SH-SY5Y (cell line): ENCODE data around the gene PADI1.

Source experiments
- GATA2 ChIP-seq: IDR thresholded peaks from 2 replicates; pipeline ENCODE4 v1.6.1; 2011; ENCODE audit warnings: mild to moderate bottlenecking, low read depth, low read length
- GATA3 ChIP-seq: IDR thresholded peaks from 2 replicates; pipeline ENCODE4 v1.6.1; 2011; ENCODE audit warnings: low read depth, mild to moderate bottlenecking, low read length, moderate library complexity

PADI1 gene

DNA sequence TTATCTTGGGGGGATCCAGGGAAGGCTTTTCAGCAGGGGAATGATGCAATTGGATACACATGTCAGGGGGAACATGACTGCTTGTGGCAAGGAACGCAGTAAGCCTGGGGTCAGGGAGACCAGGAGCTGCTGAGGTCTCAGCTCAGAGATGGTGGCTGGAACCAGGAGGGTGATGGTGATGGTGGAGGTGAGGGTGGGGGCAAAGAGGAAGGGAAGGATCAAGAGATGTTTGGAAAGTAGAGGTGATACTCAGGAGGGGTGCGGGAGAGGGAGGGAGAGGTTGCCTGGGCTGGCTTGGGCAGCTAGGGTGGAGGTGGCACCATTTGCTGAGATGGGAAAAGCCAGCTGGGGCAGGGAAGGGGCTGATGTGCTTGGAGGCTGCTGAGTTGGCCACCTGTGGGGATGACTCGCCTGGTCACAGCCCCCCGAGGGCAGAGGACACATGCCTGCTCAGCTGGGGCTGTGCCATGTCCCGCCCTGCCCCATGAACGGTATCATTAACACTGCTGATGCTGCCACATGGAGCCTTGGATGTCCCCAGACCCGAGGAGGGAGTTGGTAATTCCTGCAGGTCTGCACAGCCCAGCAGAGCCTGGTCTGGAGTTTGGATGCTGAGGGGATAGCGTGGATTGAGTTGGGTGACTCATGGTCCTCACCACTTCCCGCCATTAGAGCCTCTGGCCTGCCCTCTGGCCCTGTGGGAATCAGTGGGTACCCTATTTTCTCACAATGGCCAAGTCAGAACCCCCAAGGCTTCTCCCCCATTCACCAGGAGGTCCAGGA, 6.3 kb upstream of the PADI1 start:
- no peak for TF ChIP-seq GATA2
- TF ChIP-seq GATA3, result no peak

DNA sequence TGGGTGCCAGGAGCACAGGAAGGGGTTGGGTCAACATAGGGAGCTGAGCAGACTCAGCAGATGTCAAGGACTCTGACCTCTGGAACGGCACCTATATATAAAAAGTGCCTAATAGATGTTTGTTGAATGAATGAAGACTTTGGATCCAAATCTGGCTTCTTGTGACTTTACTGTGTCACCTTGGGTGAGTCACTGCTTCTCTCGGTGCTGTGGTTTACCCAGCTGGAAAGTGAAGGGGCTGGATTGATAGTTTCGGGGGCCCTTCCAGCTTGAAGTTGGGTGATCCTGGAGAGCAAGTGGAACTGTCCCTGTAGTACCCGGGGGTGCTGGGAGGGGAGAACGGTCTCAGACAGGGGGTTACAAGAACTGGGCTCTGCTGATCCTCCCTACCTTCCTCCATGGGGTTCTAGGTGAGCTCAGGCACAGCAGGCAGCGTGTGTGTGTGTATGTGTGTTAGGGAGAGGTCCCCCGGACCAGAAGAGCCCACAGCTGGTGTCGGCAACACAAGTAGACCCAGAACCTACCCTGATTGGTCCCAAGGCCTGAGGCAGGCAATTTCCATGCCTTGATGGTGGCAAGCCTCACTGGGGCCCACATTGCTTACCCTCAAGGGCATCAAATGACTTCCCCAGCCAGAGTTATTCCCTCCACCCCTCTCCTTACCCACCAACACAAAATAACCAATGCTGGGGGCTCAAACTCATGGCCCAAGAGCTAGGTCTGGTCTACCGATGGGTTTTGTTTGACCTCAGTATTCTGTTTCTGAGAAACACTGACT, 5.5 kb upstream of the PADI1 start:
- TF ChIP-seq GATA2 (no peak), GATA3 (no peak)

DNA sequence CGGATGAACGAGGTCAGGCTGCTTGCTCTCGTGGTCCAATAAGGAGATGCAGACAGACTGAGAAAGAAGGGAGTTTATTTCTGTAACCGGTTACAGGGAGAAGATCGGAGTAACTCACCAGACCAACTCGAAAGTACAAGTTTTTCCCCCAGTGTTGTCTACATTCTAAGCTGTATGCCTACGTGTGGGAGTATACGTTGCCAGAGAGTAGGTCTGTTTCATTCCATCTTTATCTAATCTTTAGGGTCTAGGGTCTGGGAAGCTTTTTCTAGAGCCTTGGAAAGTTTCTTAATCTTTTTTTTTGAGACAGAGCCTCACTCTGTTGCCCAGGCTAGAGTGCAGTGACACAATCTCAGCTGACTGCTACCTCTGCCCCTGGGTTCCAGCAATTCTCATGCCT, 4.7 kb upstream of the PADI1 start:
- TF ChIP-seq GATA2, result no peak

DNA sequence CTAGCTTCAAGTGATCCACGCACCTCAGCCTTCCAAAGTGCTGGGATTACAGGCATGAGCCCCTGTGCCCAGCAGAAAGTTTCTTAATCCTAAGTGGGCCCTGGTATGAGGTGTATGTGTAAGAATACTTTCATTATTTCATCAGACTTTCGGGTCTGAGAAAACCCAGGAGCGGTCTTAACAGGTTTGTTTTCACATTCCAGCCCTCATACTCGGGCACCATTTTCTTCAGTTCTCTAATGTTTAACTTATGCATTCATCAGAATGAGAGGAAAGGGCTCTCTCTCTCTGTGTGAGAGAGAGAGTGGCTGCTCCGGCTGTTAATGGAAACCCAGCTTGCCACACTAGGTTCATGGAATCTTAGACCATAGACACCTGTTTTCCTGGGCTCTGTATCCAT, 4.2 kb upstream of the PADI1 start:
- no peak for TF ChIP-seq GATA3
- no peak for TF ChIP-seq GATA2

DNA sequence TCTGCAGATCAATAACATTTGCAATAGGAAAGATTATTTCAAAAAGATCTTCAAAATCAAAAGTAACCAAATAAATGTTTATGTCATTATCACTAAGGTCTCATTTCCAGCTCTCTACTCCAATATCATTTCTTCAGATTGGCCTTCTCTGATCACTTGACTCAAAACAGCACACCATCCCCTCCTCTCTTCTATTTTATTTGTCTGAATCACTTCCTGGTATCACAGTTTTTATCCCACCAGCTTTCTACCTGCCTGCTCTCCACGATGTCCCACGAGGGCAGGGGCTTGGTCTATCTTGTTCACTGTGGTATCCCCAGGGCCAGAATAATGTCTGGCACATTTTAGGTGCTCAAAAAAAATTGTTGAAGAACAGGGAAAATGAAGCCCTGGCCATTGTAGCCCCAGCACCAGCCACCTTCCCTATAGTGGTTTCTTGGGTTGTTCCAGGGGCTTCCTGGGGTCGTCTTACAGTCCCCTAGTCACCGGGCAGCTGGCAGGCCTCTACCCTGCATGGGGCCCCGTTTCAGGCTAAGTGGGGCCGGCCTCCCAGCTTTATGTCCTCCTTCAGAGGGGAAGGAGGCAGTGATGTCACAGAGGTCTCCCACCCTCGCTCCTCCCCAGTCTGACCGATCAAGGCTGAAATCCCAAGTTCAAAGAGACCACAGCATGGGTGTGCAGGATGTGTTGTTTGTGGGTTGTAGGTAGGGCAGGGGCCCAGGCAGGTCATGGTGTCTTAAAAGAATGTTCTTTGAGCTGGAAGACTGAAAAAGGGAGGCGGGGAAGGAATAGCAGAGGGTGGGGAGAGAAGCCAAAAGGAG, 3.5 kb upstream of the PADI1 start:
- TF ChIP-seq GATA3, result no peak
- no peak for TF ChIP-seq GATA2

DNA sequence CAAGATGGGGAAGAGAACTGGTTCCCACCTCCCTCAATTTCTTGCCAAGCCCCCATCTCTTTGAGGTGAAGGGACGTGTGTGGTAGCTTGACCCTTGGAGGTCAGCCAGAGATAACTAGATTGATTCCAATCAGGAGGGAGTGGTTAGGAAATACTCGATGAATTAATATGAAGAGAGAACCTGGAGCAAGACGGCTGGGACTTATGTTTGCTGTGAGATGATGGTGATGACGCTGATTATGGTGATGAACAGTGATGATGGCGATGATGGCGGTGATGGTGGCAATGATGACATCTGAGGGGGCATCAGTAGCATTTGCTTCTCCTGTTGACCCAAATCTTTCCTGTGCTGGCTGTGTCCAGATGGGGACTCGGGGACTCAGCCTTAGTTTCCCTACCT, 724 bp downstream of the PADI1 start:
- TF ChIP-seq GATA2, result no peak
- TF ChIP-seq GATA3, result no peak

DNA sequence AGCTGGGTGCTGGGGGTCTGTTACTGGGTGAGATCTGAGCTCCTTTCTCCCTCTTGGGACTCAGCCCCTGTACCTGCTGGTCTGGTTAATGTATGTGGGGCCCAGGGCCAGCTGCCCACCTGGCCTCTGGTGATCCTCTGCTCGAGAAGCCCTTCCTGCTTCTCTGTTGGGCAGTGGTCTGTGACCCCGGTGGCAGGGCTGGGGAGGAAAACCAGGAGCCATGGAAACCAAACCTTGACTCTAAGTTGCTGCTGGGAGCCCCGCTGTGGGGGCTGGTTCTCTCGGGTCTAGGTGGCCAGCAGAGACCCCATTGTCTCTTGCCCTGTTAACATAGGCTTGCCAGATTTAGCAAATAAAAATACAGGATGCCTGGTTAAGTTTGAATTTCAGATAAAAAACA, 1.3 kb downstream of the PADI1 start:
- no peak for TF ChIP-seq GATA3
- TF ChIP-seq GATA2, result no peak

DNA sequence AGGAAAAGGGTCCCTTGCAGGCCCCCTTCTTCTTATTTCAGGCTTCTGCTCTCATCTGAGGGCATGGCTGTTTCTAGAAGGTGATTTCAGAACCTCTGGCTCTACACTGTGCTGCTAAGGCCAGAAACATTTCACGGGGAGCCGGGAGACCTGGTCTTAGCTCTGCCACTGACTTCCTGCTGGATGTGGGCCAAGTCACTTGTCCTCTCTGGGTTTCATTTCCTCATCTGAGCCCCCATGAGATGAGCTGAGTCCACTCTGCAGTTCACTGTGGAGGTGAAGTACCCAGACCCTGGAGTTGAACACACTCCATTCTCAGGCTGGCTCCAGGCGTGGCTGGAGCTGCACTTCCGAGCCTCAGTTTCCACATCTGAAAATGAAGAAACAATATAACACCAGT, 2.1 kb downstream of the PADI1 start:
- TF ChIP-seq GATA3 (no peak), GATA2 (no peak)

DNA sequence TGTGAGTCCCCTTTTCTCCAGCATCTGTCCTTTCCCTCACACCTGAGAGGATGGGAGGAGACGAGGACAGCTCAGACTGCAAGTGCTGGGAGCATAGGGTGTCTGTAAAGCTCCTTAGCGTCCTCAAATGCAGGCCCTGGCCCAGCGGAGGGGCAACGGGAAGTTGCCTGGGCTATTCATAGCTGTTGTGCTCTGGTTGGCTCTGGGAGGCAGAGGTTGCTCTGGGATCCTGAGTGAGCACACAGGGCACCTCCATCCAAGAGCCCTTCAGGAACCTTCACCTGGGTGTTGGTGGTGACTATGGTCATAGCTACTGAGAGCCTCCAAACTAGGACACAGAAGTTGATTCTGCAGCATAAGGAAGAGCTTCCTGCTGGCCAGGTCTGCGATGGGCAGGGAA, 2.6 kb downstream of the PADI1 start:
- no peak for TF ChIP-seq GATA3
- TF ChIP-seq GATA2, result no peak

DNA sequence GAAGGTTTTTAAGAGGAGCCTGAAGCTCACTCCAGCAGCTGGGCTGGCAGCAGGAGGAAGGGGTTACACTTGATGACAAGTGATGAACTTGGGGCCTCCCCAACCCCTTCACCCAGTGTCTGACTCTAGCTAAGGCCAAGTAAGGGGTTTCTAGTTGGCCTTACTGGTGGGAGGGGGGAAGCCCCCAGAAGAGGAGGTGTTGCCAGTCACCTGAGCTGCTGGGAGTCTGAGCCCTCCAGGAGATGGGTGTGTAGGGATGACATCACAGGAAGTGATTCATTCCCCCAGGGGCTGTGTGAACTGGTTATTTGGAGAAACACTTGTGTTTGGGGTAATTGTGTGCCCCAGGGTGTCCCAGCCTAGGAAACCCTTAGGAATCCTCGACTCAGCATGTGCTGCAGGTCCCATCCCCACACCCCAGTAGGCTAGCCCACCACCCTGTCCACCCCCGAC, 3.1 kb downstream of the PADI1 start:
- TF ChIP-seq GATA3, result no peak
- no peak for TF ChIP-seq GATA2

DNA sequence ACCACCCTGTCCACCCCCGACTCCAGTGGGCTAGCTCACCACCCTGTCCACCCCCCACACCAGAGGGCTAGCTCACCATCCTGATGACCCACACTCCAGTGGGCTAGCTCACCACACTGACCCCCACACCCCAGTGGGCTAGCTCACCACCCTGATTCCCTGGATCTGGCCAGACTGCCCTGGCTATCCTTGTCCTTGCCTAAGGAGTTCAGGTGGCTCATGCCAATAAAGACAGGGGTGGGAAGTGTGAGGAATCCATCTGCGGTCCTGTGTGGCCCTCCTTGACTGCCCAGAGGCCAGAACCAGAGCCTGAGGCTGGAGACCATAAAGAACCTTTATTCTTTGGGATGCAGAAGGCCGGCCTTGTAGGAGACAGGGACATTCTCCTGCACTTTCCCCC, 3.6 kb downstream of the PADI1 start:
- TF ChIP-seq GATA2 (no peak), GATA3 (no peak)

DNA sequence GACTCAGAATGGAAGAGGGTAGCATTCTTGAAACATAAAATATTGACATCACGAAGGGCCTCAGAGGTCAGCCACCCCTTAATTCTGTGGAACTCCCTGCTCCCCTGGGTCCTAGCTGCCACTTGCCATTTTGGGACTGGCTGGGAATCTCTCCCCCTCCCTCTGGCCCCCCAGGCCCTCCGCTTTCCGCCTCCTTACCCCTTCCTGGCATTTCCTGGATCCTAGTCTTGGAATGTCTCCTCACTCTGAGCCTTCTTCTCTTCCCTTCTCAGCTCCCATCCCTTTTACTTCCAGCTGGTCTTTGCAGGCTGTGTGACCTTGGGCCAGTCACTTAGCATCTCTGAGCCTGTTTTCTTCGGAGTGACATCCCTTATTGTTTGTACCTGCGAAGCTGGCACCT, 4.5 kb downstream of the PADI1 start:
- TF ChIP-seq GATA3, result no peak

DNA sequence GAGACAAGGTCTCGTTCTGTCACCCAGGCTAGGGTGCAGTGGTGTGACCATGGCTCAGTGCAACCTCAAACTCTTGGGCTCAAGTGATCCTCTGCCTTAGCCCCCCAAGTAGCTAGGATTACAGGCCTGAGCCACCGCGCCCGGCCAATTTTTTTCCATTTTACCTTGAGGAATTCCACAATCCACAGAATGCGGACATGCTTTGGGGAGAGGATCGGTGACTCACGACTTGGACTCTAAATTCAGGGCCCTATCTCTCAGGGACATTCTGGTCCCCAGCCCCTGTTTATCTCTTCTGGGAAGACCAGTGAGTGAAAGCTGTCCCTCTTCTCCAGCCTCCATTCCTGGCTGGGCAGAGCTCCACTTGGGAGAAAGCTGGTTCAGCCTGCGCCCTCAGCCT, 5.2 kb downstream of the PADI1 start:
- no peak for TF ChIP-seq GATA2
- TF ChIP-seq GATA3, result no peak

DNA sequence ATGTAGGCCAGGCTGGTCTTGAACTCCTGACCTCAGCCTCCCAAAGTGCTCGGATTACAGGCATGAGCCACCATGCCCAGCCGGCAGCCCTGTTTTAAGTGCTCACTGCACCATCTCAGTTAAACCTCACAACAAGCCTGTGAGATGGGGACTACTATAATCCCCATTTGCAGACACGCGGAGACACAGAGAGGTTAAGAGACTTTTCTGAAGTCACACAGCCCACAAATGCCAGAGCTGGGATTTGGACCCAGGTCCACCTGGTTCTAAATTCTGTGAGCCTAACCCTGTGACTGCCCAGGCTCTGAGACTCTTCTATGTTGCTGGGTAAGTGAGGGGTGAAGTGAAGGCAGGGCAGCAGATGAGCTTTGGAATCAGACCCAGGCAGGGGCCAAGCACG, 6.4 kb downstream of the PADI1 start:
- TF ChIP-seq GATA3, result no peak
- TF ChIP-seq GATA2, result no peak
